ENCODE data around the gene CCDC88B.
A peak's percentile ranks its signal among the peaks of the same experiment; 100 is the strongest.
"Not testable (repeated sequence)": the region's sequence is repeated elsewhere in the genome, so short reads cannot be mapped to it uniquely, and the experiment has no call there.

Gene CCDC88B

GRCh38 chr11:64304316-64305072 lies 35.5 kb upstream of the CCDC88B start:
- DNase-seq = peak; percentile 86 to 95 (median 91)

- DNase-seq = peak; percentile 99 to 100 (median 100)
Measured at GRCh38 chr11:64305075-64305690, 34.8 kb upstream of the CCDC88B start, which contains the start of gene ESRRA. ESRRA (plus strand) TSS chr11:64305524; CDS start chr11:64307180, 1,656 bp downstream.

GRCh38 chr11:64305691-64306562 lies 34.1 kb upstream of the CCDC88B start:
- peak; percentile 10 to 80 (median 71) for DNase-seq

GRCh38 chr11:64306563-64306875 lies 33.5 kb upstream of the CCDC88B start:
- DNase-seq = no peak

- peak in 2 of 3 experiments; percentile 36 to 39 for DNase-seq
Measured at GRCh38 chr11:64306876-64307622, 33.0 kb upstream of the CCDC88B start.

GRCh38 chr11:64307795-64308194 lies 32.2 kb upstream of the CCDC88B start:
- not testable (repeated sequence) for DNase-seq

GRCh38 chr11:64312947-64313346 lies 27.1 kb upstream of the CCDC88B start:
- no peak for DNase-seq

GRCh38 chr11:64313491-64314145 lies 26.4 kb upstream of the CCDC88B start:
- DNase-seq = no peak

GRCh38 chr11:64314146-64314804 lies 25.7 kb upstream of the CCDC88B start:
- no peak for DNase-seq

- DNase-seq = no peak
Measured at GRCh38 chr11:64314805-64315561, 25.0 kb upstream of the CCDC88B start.

GRCh38 chr11:64315667-64316526 lies 24.1 kb upstream of the CCDC88B start:
- not testable (repeated sequence) for DNase-seq

- peak in 2 of 3 experiments; percentile 64 to 75 for DNase-seq
Measured at GRCh38 chr11:64316672-64317324, 23.2 kb upstream of the CCDC88B start.

- DNase-seq = peak; percentile 96 to 100 (median 96)
Measured at GRCh38 chr11:64317325-64317960, 22.6 kb upstream of the CCDC88B start, which contains the start of gene TRMT112. TRMT112 (minus strand) TSS chr11:64317559; CDS start chr11:64317526, 33 bp downstream.

- peak; percentile 97 to 99 (median 98) for DNase-seq
Measured at GRCh38 chr11:64317961-64318765, 21.8 kb upstream of the CCDC88B start, which contains the start of gene PRDX5. PRDX5 (plus strand) TSS chr11:64318121; CDS start chr11:64318216, 95 bp downstream.

GRCh38 chr11:64318766-64319761 lies 20.9 kb upstream of the CCDC88B start:
- DNase-seq = peak in 2 of 3 experiments; percentile 43 to 58

GRCh38 chr11:64320556-64320955 lies 19.4 kb upstream of the CCDC88B start:
- no peak for DNase-seq
